Chondrocyte (in vitro differentiated cells): ENCODE results near the gene MEX3C. TPM values are rescaled to one million over a fixed set of nuclear protein-coding genes. Genes with fewer than 3 reads are reported as not detected.
A peak's percentile ranks its signal among the peaks of the same experiment; 100 is the strongest.

Experiments used
- DNase-seq: peaks from one replicate; pipeline ENCODE4 v3.0.0; 2021; ENCODE audit warnings: mixed read lengths, low spot score
- H3K27ac Mint-ChIP-seq: one replicate; pipeline ENCODE4 v1.8.0; 2021; ENCODE audit warnings: mild to moderate bottlenecking, moderate library complexity, mixed read lengths; ENCODE audit not compliant: unreplicated experiment
- H3K27me3 Mint-ChIP-seq: 2 replicates; pipeline ENCODE4 v1.8.0; 2021; ENCODE audit warnings: low read depth, mixed read lengths
- H3K36me3 Mint-ChIP-seq: 2 replicates; pipeline ENCODE4 v1.8.0; 2021; ENCODE audit warnings: low read depth, mixed read lengths
- H3K4me1 Mint-ChIP-seq: 2 replicates; pipeline ENCODE4 v1.8.0; 2021; ENCODE audit warnings: low read depth, mild to moderate bottlenecking, mixed read lengths
- H3K4me3 Mint-ChIP-seq: one replicate; pipeline ENCODE4 v1.8.0; 2021; ENCODE audit warnings: mild to moderate bottlenecking, moderate library complexity, mixed read lengths; ENCODE audit not compliant: unreplicated experiment
- H3K9me3 Mint-ChIP-seq: 2 replicates; pipeline ENCODE4 v1.8.0; 2021; ENCODE audit warnings: low read depth, mixed read lengths
- CTCF ChIP-seq: fragments of 200-600 bp; sonication (generic); IDR thresholded peaks from 2 replicates; pipeline ENCODE4 v1.5.0; 2021; ENCODE audit warnings: antibody characterized with exemption, mild to moderate bottlenecking, moderate library complexity
- long read RNA-seq: library from polyadenylated mRNA; stranded (forward); transcript quantifications from one replicate; pipeline ENCODE4 v2.0.0, GENCODE V29; 2021
- total RNA-seq: library from RNA; stranded (reverse); gene quantifications from 3 replicates; pipeline ENCODE4 v1.2.1, GENCODE V29; 2021

MEX3C gene
- total RNA-seq = 49.0 to 55.1 TPM (median 54.7 TPM) in 3 replicates
- long read RNA-seq, transcript MEX3C-201 (2 exons, 3,781 nt) = major isoform, 9 of 17 reads
- long read RNA-seq, partial matches to known transcripts = 0 of 17 reads
- long read RNA-seq, other reads (novel, unspliced or antisense) = 8 of 17 reads

- no peaks in the 10 kb centered on the region for H3K27me3 Mint-ChIP-seq
- no peaks in the 10 kb centered on the region for H3K36me3 Mint-ChIP-seq
- peaks cover 24% of the 10 kb centered on the region for H3K4me1 Mint-ChIP-seq
- no peaks in the 10 kb centered on the region for H3K9me3 Mint-ChIP-seq
- TF ChIP-seq CTCF = peak; percentile 70
- peak; percentile 100 for DNase-seq
- peak within 1 kb of the TSS; percentile 98 for H3K27ac Mint-ChIP-seq
- peak within 1 kb of the TSS; percentile 94 for H3K4me3 Mint-ChIP-seq
These were observed at the start of gene MEX3C for GRCh38 chr18:51197661-51198424. Gene MEX3C, minus strand, starts transcription at chr18:51197681. Its CDS starts 361 bp downstream, at chr18:51197320.

GRCh38 chr18:51241226-51241625, 43.7 kb upstream of the MEX3C start:
- no peak for TF ChIP-seq CTCF
- Mint-ChIP-seq H3K27ac (no peak overlapping the region), H3K36me3 (no peaks in the 10 kb centered on the region), H3K27me3 (no peaks in the 10 kb centered on the region), H3K4me3 (no peak overlapping the region), H3K9me3 (no peaks in the 10 kb centered on the region), H3K4me1 (peaks cover 12% of the 10 kb centered on the region)
- DNase-seq = no peak

GRCh38 chr18:51236225-51236624, 38.7 kb upstream of the MEX3C start:
- Mint-ChIP-seq H3K27me3 (no peaks in the 10 kb centered on the region), H3K9me3 (no peaks in the 10 kb centered on the region), H3K4me3 (no peak overlapping the region), H3K27ac (no peak overlapping the region), H3K36me3 (no peaks in the 10 kb centered on the region), H3K4me1 (peaks cover 25% of the 10 kb centered on the region)
- no peak for DNase-seq
- no peak for TF ChIP-seq CTCF

GRCh38 chr18:51235009-51235789, 37.7 kb upstream of the MEX3C start:
- Mint-ChIP-seq H3K9me3 (no peaks in the 10 kb centered on the region), H3K36me3 (no peaks in the 10 kb centered on the region), H3K4me3 (peak overlapping the region; percentile 5), H3K4me1 (peaks cover 25% of the 10 kb centered on the region), H3K27me3 (no peaks in the 10 kb centered on the region), H3K27ac (peak overlapping the region; percentile 72)
- TF ChIP-seq CTCF = no peak
- DNase-seq = no peak
